GM12878 (cell line): ENCODE measurements around the gene HMGCL. TPM values are rescaled to one million over a fixed set of nuclear protein-coding genes. Genes with fewer than 3 reads are reported as not detected.

Experiments used
- ATAC-seq: fragments of 200-7000 bp; cut with Tn5 transposase; 3 replicates; pipeline ENCODE4 v1.9.1; 2020; ENCODE audit warnings: mild to moderate bottlenecking, moderate library complexity
- BruUV-seq: library from RNA; stranded (reverse); fragments of 400-500 nt; replicated peaks from 2 replicates; lab custom pipeline; 2021; lab: Mats Ljungman, UMichigan
- CTCF ChIA-PET: fragments of 300-600 bp; sonication (Branson Sonifier 250); formaldehyde crosslinking; extraction: SDS; loops from one replicate; lab custom pipeline; 2021; ENCODE audit warnings: inconsistent platforms; lab: Yijun Ruan, JAX
- POLR2A ChIA-PET: fragments of 350-600 bp; formaldehyde crosslinking; extraction: SDS; loops from one replicate; lab custom pipeline; 2021; ENCODE audit warnings: inconsistent platforms; lab: Charles Lee
- RAD21 ChIA-PET: fragments of 300-600 bp; sonication (Branson Sonifier 250); formaldehyde crosslinking; loops from one replicate; lab custom pipeline; 2023; ENCODE audit warnings: antibody characterized with exemption; ENCODE audit not compliant: unreplicated experiment; lab: Charles Lee
- SMC1A ChIA-PET: fragments of 300-600 bp; sonication (Branson Sonifier 250); formaldehyde crosslinking; loops from one replicate; lab custom pipeline; 2023; ENCODE audit not compliant: unreplicated experiment, uncharacterized antibody; lab: Charles Lee
- DNase-seq: peaks from one replicate; pipeline ENCODE4 v3.0.0-alpha.2; 2011; ENCODE audit warnings: low read depth, low spot score
- FAIRE-seq: peaks from 3 replicates; lab custom pipeline; 2011; peaks lifted over from hg19 to GRCh38; lab: Jason Lieb, UNC
- H2AFZ ChIP-seq: 2 replicates; pipeline ENCODE4 v1.6.0; 2011; ENCODE audit warnings: low read depth, low read length, control low read depth; ENCODE audit not compliant: control insufficient read depth
- H3K27ac ChIP-seq: 2 replicates; pipeline ENCODE4 v1.5.1; 2011; ENCODE audit warnings: control low read depth; ENCODE audit not compliant: control insufficient read depth, insufficient read depth
- H3K27me3 ChIP-seq, 2 experiments: replicated peaks in 1 of 2; 2 replicates each; pipeline versions ENCODE4 v1.6.0 to v1.6.1; 2011; ENCODE audit warnings: low read length in 1 of 2; ENCODE audit not compliant: control insufficient read depth in 2 of 2, insufficient read depth in 2 of 2
- H3K36me3 ChIP-seq, 2 experiments: 2 replicates each; pipeline ENCODE4 v1.5.1; 2011; ENCODE audit warnings: low read length in 1 of 2; ENCODE audit not compliant: control insufficient read depth in 2 of 2, insufficient read depth in 2 of 2
- H3K4me1 ChIP-seq: 2 replicates; pipeline ENCODE4 v1.6.1; 2011; ENCODE audit warnings: mild to moderate bottlenecking, low read length, moderate library complexity, mixed read lengths; ENCODE audit not compliant: control insufficient read depth, insufficient read depth
- H3K4me2 ChIP-seq: 2 replicates; pipeline ENCODE4 v1.6.0; 2011; ENCODE audit warnings: control low read depth; ENCODE audit not compliant: control insufficient read depth, insufficient read depth
- H3K4me3 ChIP-seq: fragments of 200-600 bp; sonication (generic); 2 replicates; pipeline ENCODE4 v1.5.1; 2016
- H3K79me2 ChIP-seq: 2 replicates; pipeline ENCODE4 v1.6.0; 2011; ENCODE audit warnings: low read length; ENCODE audit not compliant: control insufficient read depth, insufficient read depth
- H3K9ac ChIP-seq: 2 replicates; pipeline ENCODE4 v1.8.0; 2011; ENCODE audit warnings: low read length, control low read depth, mixed read lengths; ENCODE audit not compliant: control insufficient read depth, insufficient read depth
- H3K9me3 ChIP-seq: replicated peaks from 3 replicates; pipeline ENCODE4 v1.5.1; 2011; ENCODE audit warnings: mild to moderate bottlenecking, low read length; ENCODE audit not compliant: control insufficient read depth, insufficient read depth
- H4K20me1 ChIP-seq: 2 replicates; pipeline ENCODE4 v1.6.0; 2011; ENCODE audit not compliant: control insufficient read depth, insufficient read depth
- BHLHE40 ChIP-seq, 2 experiments: fragments of 450-650 bp in 1 of 2; IDR thresholded peaks; 2 replicates each; pipeline ENCODE4 v1.6.1; 2011 to 2017; ENCODE audit warnings: low read depth in 2 of 2, borderline replicate concordance in 1 of 2, improper control_type of control experiment in 1 of 2, low read length in 1 of 2, mild to moderate bottlenecking in 1 of 2
- CHD2 ChIP-seq: IDR thresholded peaks from 2 replicates; pipeline ENCODE4 v1.6.1; 2011; ENCODE audit warnings: low read depth, low read length, improper control_type of control experiment, borderline replicate concordance
- ESRRA ChIP-seq: IDR thresholded peaks from 2 replicates; pipeline ENCODE4 v1.6.1; 2012; ENCODE audit warnings: mild to moderate bottlenecking, low read length, improper control_type of control experiment
- KAT2A ChIP-seq: conservative IDR thresholded peaks from 2 replicates; pipeline ENCODE4 v1.6.1; 2011; ENCODE audit warnings: low read depth, low read length; ENCODE audit not compliant: control insufficient read depth
- MEF2B ChIP-seq: fragments of 450-650 bp; IDR thresholded peaks from 2 replicates; pipeline ENCODE4 v1.6.1; 2018; ENCODE audit warnings: mild to moderate bottlenecking, moderate library complexity; ENCODE audit not compliant: partially characterized antibody, poor library complexity, severe bottlenecking
- SP1 ChIP-seq: IDR thresholded peaks from one replicate; pipeline ENCODE4 v1.6.1; 2011; ENCODE audit warnings: low read depth, low read length
- TCF3 ChIP-seq: IDR thresholded peaks from 2 replicates; pipeline ENCODE4 v1.6.1; 2012; ENCODE audit warnings: low read depth, mild to moderate bottlenecking, low read length, borderline replicate concordance; ENCODE audit not compliant: insufficient read depth
- USF2 ChIP-seq: IDR thresholded peaks from 2 replicates; pipeline ENCODE4 v1.6.1; 2011; ENCODE audit warnings: low read depth, low read length, improper control_type of control experiment, borderline replicate concordance
- ZNF24 ChIP-seq: fragments of 450-650 bp; IDR thresholded peaks from 2 replicates; pipeline ENCODE4 v1.6.1; 2017; ENCODE audit warnings: antibody characterized with exemption, mild to moderate bottlenecking
- WGBS: methylation state at CpG from one replicate; pipeline ENCODE4 v1.1.6; 2016; ENCODE audit warnings: low lambda C conversion rate; ENCODE audit not compliant: insufficient replicate concordance, insufficient coverage; ENCODE audit errors: missing lambda C conversion rate; 5-methylcytosine and 5-hydroxymethylcytosine counted together
- in situ Hi-C: fragments of 300-500 bp; cut with MboI; formaldehyde crosslinking; loops from 9 replicates; pipeline ENCODE4 v1.14.3; 2018; ENCODE audit warnings: mixed read lengths
- intact Hi-C: fragments of 100-400 bp; cut with micrococcal nuclease; formaldehyde crosslinking; loops from one replicate; pipeline ENCODE4 v1.14.2; 2022; ENCODE audit not compliant: unreplicated experiment
- polyA plus RNA-seq, 11 experiments: library from polyadenylated mRNA; depleted of rRNA in 4 of 11; unstranded in 6 of 11; stranded (reverse) in 5 of 11; fragments of >200 nt; fragmentation: Nextera tagmentation in 4 of 11; fragmentation: Illumina TruSeq in 1 of 11; extraction: Ambion mirVana in 4 of 11; extraction: Trizol in 1 of 11; gene quantifications; 1 replicate in 1 of 11; 2 replicates in 10 of 11; pipeline versions ENCODE4 v1.2.1 to v1.2.3, GENCODE V29; 2011 to 2016; ENCODE audit warnings: inconsistent platforms in 2 of 11, missing spikeins in 2 of 11, low read depth in 1 of 11
- total RNA-seq, 4 experiments: library from RNA; depleted of rRNA in 3 of 4; stranded (reverse); fragments of >200 nt in 3 of 4; fragmentation: Illumina TruSeq in 1 of 4; extraction: Trizol in 1 of 4; gene quantifications; 2 replicates each; pipeline versions ENCODE4 v1.2.1 to v1.2.3, GENCODE V29; 2013 to 2021
- TF ChIP-seq, protein P1 (sequence below): fragments of 450-650 bp; formaldehyde crosslinking; IDR thresholded peaks from 2 replicates; pipeline ENCODE4 v1.5.0; 2022; ENCODE audit warnings: mild to moderate bottlenecking, missing genetic modification characterization
- TF ChIP-seq, protein P2 (sequence below): IDR thresholded peaks from 2 replicates; pipeline ENCODE4 v1.6.1; 2011; ENCODE audit warnings: mild to moderate bottlenecking, low read depth, low read length, moderate library complexity; ENCODE audit not compliant: insufficient replicate concordance

Gene HMGCL
- total and polyA plus RNA-seq, 10 of the 15 experiments (the other 5 are each of a cell fraction or from before 2014, with no cell fraction given), result 29.4 to 127 (median 36.4) TPM

DNA sequence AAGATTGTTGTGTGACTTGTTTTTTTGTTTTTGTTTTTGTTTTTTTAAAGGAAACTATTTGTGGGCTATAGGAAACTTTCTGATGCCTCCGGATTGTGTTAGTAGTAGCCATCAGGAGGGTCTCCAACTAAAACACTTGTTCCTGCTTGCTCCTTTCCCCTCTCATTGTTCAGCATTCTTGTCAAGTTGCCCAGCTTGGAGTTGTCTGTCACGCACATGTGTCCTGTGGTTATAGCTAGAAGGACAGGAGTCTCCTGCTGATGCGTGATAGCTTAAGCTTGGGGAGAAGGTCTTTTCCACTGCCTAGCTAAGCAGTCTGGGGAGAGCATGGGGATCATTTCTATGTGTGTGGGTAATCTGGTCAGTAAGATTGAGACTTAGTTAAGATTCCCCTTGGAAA is 37.5 kb downstream of the HMGCL start:
- no peak for DNase-seq
- no peak for ATAC-seq
- ChIA-PET POLR2A (no interaction called here), RAD21 (interaction anchor here (1.1 kb wide), 1 partner anchor 129 kb away, joined by 3 read pairs; no protein-coding TSS in a partner anchor), CTCF (interaction anchor here (0.9 to 1.6 kb wide), 7 partner anchors 8 to 129 kb away, joined by 3 to 5 read pairs (median 4); partner anchors contain the start of gene PITHD1), SMC1A (interaction anchor here (0.7 to 1.2 kb wide), 5 partner anchors 8 to 129 kb away, joined by 3 to 4 read pairs (median 3); partner anchors contain the start of gene PITHD1)
- TF ChIP-seq CHD2, result no peak
- no peak for TF ChIP-seq USF2
- TF ChIP-seq BHLHE40 (IDR thresholded peaks at IDR 0.05; ENCODE audit: borderline replicate concordance in 1 of 2, low read depth in 2 of 2, low read length in 1 of 2), result no peak
- TF ChIP-seq, protein P1, sequence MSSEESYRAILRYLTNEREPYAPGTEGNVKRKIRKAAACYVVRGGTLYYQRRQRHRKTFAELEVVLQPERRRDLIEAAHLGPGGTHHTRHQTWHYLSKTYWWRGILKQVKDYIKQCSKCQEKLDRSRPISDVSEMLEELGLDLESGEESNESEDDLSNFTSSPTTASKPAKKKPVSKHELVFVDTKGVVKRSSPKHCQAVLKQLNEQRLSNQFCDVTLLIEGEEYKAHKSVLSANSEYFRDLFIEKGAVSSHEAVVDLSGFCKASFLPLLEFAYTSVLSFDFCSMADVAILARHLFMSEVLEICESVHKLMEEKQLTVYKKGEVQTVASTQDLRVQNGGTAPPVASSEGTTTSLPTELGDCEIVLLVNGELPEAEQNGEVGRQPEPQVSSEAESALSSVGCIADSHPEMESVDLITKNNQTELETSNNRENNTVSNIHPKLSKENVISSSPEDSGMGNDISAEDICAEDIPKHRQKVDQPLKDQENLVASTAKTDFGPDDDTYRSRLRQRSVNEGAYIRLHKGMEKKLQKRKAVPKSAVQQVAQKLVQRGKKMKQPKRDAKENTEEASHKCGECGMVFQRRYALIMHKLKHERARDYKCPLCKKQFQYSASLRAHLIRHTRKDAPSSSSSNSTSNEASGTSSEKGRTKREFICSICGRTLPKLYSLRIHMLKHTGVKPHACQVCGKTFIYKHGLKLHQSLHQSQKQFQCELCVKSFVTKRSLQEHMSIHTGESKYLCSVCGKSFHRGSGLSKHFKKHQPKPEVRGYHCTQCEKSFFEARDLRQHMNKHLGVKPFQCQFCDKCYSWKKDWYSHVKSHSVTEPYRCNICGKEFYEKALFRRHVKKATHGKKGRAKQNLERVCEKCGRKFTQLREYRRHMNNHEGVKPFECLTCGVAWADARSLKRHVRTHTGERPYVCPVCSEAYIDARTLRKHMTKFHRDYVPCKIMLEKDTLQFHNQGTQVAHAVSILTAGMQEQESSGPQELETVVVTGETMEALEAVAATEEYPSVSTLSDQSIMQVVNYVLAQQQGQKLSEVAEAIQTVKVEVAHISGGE, result no peak
- no peak for TF ChIP-seq ESRRA
- TF ChIP-seq KAT2A, result no peak
- TF ChIP-seq, protein P2, sequence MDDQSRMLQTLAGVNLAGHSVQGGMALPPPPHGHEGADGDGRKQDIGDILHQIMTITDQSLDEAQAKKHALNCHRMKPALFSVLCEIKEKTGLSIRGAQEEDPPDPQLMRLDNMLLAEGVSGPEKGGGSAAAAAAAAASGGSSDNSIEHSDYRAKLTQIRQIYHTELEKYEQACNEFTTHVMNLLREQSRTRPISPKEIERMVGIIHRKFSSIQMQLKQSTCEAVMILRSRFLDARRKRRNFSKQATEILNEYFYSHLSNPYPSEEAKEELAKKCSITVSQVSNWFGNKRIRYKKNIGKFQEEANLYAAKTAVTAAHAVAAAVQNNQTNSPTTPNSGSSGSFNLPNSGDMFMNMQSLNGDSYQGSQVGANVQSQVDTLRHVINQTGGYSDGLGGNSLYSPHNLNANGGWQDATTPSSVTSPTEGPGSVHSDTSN, result no peak
- TF ChIP-seq TCF3, result no peak
- TF ChIP-seq SP1, result no peak
- TF ChIP-seq MEF2B, result no peak
- TF ChIP-seq ZNF24, result no peak
- in situ Hi-C loops (loop anchor here (25.0 kb wide), 1 partner anchor 1450 kb away; the partner anchor contains the start of genes RSRP1 and SYF2), intact Hi-C loops (no loop called here)
- Histone ChIP-seq H3K9me3 (no peaks in the 10 kb centered on the region), H3K4me3 (no peak overlapping the region), H2AFZ (no peak overlapping the region), H3K4me1 (0 out of 2 replicates have a peak, but pooled peaks cover 5% of the 10 kb centered on the region), H3K27me3 (no peaks in the 10 kb centered on the region), H3K4me2 (no peak overlapping the region), H3K36me3 (peaks cover 9 to 18% of the 10 kb centered on the region in 2 experiments; a peak in 3 of 4 replicates), H3K9ac (no peak overlapping the region), H3K27ac (no peak overlapping the region), H3K79me2 (peaks cover 18% of the 10 kb centered on the region), H4K20me1 (no peaks in the 10 kb centered on the region)
- TSS peak; percentile 36 for BruUV-seq
- 100% methylated on average over 3 of the region's 3 CpGs for WGBS
- no peak for FAIRE-seq
